ENCODE data around the gene ERGIC1. TPM values are rescaled to one million over a fixed set of nuclear protein-coding genes. Genes with fewer than 3 reads are reported as not detected.

The ERGIC1 gene
- total RNA-seq, 2 donors from 2014 or later = 77.3 to 90.8 TPM

DNA sequence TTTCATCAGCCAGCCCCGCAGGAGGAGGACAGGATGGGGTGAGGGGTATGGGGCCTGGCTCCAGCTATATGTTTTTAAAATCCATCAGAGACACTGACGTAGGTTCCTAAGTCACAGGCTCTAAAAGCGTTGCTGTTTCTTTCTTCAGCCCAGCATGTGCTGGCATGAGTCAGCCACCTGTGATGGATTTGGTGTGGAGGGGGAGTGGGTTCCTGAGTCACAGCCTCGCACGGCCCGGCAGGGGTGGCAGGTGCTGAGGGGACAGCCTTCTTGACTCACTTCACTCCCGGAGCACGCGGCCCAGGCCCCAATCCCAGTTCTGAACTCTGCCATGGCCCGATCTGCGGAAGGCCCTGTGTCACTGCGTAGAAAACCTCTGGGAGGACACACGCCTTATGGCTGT is 86.4 kb downstream of the ERGIC1 start:
- no peak for DNase-seq
- ATAC-seq = peak in 1 of 2 donors; percentile 58
- intact Hi-C loops (cut with DNase I) = loop anchor here (5.0 to 10.0 kb wide), 2 partner anchors 96 to 128 kb away; no protein-coding TSS in a partner anchor

DNA sequence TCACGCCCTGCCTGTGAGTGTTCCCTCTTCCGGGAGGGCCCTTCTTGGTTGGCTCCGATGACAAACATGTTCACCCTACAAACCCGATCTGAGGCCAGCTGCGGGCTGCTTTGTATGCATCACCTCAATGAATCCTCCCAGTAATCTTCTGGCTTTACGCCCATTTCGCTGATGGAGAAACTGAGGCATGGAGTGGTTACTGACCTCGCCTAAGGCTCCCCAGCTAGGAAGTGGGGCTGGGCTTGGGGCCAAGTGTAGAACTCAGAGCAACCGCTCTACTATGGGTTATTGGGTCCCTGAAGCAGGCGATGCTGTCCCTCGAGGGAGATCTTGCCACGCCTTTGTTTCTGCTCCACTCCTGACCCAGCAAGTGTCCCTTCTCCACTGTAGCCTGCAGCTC is 86.9 kb downstream of the ERGIC1 start:
- DNase-seq (no peak), ATAC-seq (no peak)
- intact Hi-C loops (cut with DNase I) = loop anchor here (5.0 to 10.0 kb wide), 2 partner anchors 96 to 129 kb away; no protein-coding TSS in a partner anchor

DNA sequence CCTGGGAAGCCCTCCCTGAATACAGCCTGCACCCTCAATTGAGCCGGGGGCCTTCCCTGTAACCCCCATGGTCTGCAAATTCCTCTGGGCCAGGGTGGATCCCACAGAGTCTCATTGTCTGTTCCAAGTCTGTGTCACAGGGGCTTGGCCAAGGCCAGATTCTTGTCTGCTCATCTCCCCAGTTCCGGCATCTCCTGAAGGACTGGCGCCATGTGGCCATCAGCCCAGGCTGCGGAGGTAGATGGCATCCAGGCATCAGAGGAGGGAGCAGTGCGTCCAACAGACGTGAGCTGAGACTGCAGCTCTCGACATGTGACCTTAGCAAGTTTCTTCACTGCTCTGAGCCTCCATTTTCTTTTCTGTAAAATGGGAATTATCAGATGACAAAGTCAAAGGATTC is 87.9 kb downstream of the ERGIC1 start:
- no peak for ATAC-seq
- intact Hi-C loops (cut with DNase I) = loop anchor here (5.0 to 10.0 kb wide), 2 partner anchors 97 to 130 kb away; no protein-coding TSS in a partner anchor
- no peak for DNase-seq

DNA sequence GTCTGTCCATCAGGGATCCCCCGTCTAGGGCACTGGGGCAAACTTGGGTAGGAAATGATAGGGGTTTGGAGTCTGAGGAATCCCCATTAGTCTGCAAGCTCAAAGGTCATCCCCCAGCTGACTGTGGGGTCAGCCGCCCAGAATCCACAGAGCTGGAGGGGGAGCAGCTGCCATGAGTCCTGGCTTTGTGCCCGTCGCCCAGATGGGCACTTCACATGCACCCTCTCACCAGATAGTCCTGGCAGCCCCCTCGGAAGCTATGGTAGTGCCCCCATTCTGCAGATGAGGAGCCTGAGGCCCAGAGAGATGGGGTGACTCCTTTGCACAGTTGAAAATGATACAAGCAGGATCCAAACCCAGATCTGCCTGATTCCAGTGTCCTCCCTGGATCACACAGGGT is 89.5 kb downstream of the ERGIC1 start:
- no peak for ATAC-seq
- no peak for DNase-seq
- intact Hi-C loops (cut with DNase I) = loop anchor here (5.0 to 10.0 kb wide), 2 partner anchors 99 to 131 kb away; no protein-coding TSS in a partner anchor

DNA sequence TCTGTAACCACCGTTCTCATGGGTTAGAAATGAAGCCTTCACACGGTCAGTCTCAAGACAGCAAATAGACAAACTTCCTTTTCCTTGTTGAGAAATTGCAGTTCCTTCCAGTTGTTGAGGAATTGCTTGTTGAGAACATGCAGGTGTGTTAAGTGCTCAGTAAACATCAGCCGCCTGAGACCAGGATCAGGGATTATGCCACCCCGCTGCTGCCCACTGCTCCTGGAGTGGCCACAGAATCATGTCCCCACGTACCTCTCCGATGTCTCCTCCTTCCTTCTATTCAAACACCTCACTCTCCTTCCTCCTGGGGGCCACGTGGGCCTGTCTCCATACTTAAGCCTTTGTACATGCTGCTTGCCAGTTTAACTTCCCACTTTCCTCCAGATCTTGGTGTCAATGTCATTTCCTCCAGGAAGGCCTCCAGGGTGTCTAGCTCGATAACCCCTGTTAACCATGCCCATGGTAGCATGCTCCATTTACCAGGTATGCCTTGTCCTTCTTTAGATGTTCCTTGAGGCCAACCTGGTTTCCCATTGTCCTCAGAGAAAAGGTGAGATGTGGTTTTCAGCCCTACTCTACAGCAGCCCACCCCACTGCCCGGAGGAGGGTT is 91.4 kb downstream of the ERGIC1 start:
- intact Hi-C loops (cut with DNase I) = loop anchor here in 1 of 2 donors (10.0 kb wide), 1 partner anchor 101 kb away; no protein-coding TSS in a partner anchor
- DNase-seq = no peak
- no peak for ATAC-seq

DNA sequence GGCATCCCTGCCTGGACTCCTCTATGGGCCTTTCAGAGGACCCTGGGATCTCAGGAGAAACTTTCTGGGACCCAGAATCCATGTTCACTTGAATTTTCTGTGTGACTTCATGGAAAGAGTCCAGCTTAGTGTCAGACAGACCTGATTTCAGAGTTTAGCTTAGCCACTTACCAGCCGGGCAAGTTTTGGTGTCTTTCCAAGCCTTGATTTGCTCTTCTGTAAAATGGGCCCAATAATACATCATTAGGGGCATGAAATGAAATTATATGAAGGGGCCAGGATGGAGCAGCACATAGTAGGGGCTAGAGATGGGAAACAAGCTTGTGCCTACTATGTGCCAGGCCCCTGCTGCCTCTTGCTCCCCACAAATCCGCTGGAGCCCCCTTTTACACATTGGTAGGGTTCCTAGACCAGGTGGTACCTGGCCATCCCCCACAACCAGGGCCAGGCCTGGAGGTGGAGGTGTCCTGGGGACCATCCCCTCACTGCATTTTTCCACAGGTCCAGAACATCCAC is 92.0 kb downstream of the ERGIC1 start:
- ATAC-seq (no peak), DNase-seq (no peak)
- intact Hi-C loops (cut with DNase I) = loop anchor here in 1 of 2 donors (10.0 kb wide), 1 partner anchor 101 kb away; no protein-coding TSS in a partner anchor

DNA sequence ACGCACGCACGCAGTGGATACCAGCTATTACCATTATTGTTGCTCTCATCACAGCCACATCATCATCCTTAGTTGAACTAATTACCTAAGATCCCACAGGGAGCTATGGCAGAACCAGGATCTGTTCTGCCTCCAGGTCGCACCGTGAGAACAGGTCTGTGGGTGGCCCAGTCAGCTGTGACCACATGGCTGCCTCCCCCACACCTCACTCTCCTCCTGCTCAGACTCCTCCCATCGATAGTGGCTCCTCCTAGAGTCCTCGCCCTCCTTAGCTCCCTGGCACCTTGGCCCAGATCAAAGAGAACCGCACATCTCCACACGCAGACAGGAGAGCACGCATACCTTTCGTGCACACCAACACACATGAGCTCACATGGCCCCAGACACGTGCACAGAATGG is 92.7 kb downstream of the ERGIC1 start:
- ATAC-seq (no peak), DNase-seq (no peak)
- intact Hi-C loops (cut with DNase I) = loop anchor here in 1 of 2 donors (10.0 kb wide), 1 partner anchor 102 kb away; no protein-coding TSS in a partner anchor

DNA sequence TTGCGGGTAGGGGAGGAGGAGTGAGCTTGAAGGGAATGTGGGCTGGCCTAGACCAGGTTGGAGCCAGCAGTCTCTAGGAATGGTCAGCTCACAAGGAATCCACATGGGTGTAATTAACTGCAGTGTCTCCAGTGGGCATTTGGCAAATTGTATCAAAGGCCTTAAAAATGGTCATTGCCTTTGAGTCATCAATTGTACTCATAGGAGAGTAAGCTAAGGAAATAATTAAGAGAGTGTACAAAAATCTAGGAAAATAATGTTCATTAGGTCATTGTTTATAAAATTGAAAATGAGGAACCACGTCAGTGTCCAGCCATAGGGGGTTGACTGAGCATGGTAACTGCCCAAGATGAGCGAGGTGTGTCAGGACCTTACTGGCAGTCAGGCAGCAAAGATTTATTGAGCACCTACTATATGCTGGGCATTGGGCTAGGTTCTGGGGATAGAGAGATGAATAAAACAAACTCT is 95.4 kb downstream of the ERGIC1 start:
- intact Hi-C loops (cut with DNase I) = loop anchor here in 1 of 2 donors (10.0 kb wide), 1 partner anchor 105 kb away; no protein-coding TSS in a partner anchor
- DNase-seq (no peak), ATAC-seq (no peak)

DNA sequence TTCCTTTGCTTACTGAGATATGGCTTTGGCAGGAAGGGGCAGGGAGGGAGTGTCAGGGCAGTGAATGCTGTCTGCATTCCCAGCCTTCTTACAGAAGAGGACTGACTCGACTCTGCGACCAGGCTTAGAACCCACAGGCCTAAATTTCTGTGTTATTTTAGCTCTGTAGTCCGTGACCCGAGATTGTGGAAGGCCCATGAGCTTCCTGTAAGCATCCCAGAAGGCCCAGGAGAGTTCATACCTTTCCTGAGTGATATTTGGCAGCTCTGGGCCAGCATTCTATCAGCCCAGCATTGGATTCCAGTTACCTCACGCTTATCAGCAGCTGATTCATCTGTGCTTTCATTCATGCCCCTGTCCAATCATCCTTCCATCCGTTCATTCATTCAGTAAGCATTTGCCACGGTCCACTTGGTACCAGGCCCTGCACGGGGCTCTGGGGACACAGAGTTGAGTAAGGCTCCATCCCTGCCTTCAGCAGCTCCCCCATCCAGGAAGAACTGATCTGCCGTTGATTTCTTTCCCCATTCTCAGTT is 97.0 kb downstream of the ERGIC1 start:
- ATAC-seq (peak; percentile 76 to 91), DNase-seq (peak; percentile 74)
- intact Hi-C loops (cut with DNase I) = loop anchor here (5.0 to 10.0 kb wide), 3 partner anchors 156 to 219 kb away; partner anchors contain the start of gene DUSP1 (in 2 of the 2)

DNA sequence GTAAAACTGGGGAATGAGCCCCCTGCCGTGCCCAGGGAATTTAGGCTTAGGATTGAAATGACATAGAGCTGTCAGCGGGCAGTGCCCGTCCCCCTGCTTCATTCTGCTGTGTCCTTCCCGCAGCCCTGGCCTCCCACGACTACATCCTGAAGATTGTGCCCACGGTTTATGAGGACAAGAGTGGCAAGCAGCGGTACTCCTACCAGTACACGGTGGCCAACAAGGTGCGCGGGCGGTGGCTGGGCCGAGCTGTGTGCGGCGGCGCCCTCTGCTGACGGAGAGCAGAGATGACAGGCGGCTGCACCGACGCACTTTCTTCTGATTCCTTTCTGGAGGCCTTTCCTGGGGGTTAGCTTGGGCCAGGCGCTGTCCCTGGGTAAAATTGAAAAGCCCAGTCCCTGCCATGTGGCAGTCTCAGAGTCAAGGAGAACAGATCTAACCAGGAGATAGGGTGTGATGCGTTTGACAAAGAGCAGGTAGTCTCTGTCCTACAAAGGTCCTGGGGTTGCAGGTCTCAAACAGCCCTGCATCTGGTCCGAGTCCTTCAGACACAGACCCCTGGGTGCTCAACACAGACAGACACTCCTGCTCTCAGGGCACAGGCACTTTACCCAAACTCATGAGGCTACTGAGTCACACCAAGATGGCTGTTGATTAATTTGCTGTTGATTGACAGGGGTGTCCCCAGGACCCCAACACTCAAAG is 98.4 kb downstream of the ERGIC1 start:
- peak; percentile 83 for DNase-seq
- intact Hi-C loops (cut with DNase I) = loop anchor here (1.0 to 10.0 kb wide), 4 partner anchors 158 to 220 kb away; partner anchors contain the start of gene DUSP1 (in 2 of the 2)
- peak; percentile 82 to 83 for ATAC-seq

DNA sequence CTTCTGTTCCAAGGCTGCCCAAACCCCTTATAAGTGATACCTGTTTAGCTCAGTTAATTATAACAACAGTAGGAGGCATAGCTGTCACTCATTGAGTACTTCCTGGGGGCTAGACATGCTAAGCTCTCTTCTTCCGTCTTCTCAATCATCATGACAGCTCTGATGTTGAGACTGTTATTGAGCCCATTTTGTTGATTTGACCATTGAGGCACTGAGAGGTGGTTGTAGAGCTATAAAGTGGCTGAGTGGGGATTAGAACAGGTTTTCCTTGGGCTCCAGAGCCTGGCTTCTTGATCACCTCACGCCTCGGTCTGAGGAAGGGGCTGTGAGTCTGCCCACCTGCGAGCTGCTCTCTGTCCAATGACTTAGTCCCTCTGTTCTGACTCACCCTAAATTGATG is 99.2 kb downstream of the ERGIC1 start:
- no peak for ATAC-seq
- intact Hi-C loops (cut with DNase I) = loop anchor here (5.0 to 10.0 kb wide), 3 partner anchors 158 to 221 kb away; partner anchors contain the start of gene DUSP1 (in 2 of the 2)

DNA sequence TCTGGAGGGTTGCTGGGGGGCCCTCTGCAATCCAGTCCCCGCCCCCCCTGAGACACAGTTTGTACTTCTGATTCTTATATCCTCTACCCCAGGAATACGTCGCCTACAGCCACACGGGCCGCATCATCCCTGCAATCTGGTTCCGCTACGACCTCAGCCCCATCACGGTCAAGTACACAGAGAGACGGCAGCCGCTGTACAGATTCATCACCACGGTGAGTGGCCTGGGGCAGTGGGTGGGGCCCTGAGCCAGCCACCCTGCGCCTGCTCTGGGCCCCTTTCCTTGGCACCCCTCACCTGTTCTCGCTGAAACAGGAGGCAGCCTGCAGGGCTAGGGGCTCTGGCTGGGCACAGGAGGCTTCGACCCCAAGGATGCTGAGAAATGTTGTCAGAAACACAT is 101.0 kb downstream of the ERGIC1 start:
- ATAC-seq = no peak
- no peak for DNase-seq
- intact Hi-C loops (cut with DNase I) = loop anchor here in 1 of 2 donors (10.0 kb wide), 1 partner anchor 160 kb away; the partner anchor contains the start of gene DUSP1

More for the DNA sequence above, 99.2 kb downstream of the ERGIC1 start:
- no peak for DNase-seq

DNA sequence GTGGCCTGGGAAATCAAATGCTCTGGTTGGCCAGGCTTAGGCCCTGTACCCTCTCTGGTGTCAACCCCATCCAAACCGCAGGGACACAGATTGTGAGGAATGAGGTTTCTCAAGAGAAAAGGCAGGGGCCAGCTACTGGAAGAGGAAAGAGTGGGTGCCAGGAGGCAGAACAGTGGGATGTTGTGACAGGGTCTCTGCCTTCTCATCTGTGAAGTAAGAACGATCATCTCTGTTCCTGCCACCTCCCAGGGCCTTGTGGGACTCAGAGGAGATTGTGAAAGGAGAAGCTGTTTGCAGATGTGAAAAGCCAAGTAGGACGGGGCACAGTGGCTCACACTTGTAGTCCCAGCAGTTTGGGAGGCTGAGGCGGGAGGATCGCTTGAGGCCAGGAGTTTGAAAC is 102.3 kb downstream of the ERGIC1 start:
- DNase-seq (peak; percentile 9), ATAC-seq (no peak)
- intact Hi-C loops (cut with DNase I) = loop anchor here in 1 of 2 donors (10.0 kb wide), 1 partner anchor 162 kb away; the partner anchor contains the start of gene DUSP1

DNA sequence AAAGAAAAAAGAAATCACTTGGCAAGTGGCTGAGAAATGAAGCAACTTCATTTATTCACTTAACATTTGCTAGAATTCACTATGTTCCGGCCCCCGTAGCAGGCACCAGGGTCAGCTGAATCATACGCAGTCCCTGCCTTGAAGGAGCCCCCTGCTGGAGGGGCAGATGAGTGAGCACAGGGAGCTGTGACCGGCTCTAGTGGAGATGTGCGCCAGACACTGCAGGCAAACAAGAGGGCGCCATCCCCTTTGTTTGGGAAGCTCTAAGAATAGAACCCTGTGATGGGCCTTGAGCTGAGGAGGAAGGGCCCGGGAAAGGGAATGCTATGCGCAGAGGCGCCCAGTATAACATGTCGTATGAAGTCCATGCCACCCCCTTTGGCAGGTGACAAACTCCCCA is 105.0 kb downstream of the ERGIC1 start:
- intact Hi-C loops (cut with DNase I) = loop anchor here in 1 of 2 donors (10.0 kb wide), 1 partner anchor 164 kb away; the partner anchor contains the start of gene DUSP1
- DNase-seq (peak; percentile 16), ATAC-seq (no peak)

DNA sequence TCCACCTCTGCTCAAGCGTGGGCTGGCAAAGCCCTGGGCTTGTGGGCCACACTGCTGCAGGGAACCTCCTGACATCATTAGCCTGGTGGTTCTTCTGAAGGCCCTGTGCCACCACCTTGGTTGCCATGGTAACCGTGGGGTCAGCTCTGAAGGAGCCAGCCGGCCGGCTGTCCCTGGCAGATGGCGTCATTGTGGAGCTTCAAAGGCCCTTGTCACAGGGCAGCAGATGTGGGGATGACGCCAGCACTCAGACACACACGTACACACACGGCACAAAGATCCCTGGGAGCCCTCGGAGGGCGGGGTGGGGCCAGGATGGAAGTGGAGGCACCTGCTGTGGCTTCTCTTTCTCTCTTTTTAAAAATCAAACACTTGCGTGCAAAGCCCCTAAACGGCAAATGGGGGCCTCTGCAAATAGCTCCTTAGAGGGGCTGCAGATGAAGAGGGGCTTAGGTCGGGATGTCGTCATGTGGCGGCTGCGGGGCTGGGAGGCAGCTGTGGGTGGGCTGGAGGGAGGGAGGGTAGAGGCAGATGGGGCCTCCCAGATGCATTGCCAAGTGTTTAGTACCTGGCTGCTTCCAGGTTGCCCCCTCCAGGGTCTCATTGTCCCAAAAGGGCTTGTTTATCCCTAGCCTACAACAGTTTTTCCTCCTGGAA is 105.7 kb downstream of the ERGIC1 start:
- intact Hi-C loops (cut with DNase I) = loop anchor here (10.0 kb wide), 2 partner anchors 165 to 465 kb away; partner anchors contain the start of gene DUSP1 (in 1 of the 2)
- DNase-seq (peak; percentile 52), ATAC-seq (peak in 1 of 2 donors; percentile 11)

DNA sequence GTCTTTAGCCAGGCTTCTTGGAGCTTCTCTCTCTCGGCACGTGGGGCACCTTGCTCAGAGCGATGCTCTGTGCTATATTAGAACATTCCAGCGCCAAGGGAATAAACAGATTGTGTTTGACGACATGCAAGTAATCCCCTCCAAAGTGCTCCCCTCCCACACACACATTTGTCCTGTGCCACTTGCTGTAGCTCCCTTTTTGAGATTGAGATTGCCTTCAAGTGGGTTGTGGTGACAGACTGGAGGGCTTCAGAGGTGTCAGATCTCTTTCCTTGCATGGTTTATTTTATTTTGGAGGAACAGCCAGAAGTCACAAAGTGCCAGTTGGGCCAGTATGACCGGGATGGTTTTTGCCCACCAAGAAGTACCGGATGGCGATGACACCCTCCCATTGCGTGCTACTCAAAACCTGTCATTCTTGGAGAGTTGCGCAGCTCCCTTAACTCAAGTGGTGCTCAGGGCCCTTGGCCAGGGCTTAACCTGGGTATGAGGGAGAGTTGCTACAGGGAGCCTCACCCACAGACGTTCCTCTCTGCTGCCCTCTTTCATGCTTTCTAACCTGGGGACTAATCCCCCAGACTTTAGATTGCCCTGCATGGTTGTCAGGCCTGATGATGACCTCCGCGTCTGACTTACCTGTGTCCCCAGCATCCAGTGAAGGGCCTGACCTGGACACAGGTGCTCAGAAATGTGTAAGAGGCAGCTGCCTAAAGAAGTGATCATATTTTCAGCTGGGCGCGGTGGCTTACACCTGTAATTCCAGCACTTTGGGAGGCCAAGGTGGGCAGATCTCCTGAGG is 106.4 kb downstream of the ERGIC1 start:
- DNase-seq (peak; percentile 22), ATAC-seq (peak; percentile 41 to 64)
- intact Hi-C loops (cut with DNase I) = loop anchor here in 1 of 2 donors (10.0 kb wide), 1 partner anchor 466 kb away; no protein-coding TSS in a partner anchor

DNA sequence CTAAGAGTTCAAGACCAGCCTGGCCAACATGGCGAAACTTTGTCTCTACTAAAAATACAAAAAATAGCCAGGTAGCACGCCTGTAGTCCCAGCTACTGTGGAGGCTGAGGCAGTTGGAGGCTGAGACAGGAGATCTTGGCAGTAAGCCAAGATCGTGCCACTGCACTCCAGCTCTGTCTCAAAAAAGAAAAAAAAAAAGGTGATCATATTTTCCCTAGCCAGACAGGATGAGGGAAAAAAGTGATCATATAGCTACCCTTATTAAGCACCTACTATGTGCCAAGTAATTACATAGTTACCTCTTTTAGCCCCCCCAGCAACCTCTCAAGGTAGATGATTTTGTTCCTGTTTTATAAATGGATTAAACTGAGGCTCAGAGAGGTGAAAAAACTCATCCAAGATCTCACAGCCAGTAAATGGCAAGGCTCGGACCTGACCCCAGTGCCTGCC is 107.0 kb downstream of the ERGIC1 start:
- no peak for ATAC-seq
- intact Hi-C loops (cut with DNase I) = loop anchor here in 1 of 2 donors (10.0 kb wide), 1 partner anchor 466 kb away; no protein-coding TSS in a partner anchor
- DNase-seq = no peak

Measured in left cardiac atrium (tissue), 4 donors.